GM23248 (cell line): Measurements from ENCODE around the gene PC. TPM values are rescaled to one million over a fixed set of nuclear protein-coding genes. Genes with fewer than 3 reads are reported as not detected.

Experiments
- DNase-seq: peaks from one replicate; pipeline ENCODE4 v3.0.0-alpha.2; 2015
- H2AFZ ChIP-seq: fragments of 200-600 bp; sonication (generic); 2 replicates; pipeline ENCODE4 v1.6.1; 2016; ENCODE audit warnings: antibody characterized with exemption
- H3F3A ChIP-seq: fragments of 200-600 bp; sonication (generic); 2 replicates; pipeline ENCODE4 v1.6.1; 2016; ENCODE audit warnings: mild to moderate bottlenecking, antibody characterized with exemption, mixed run types; ENCODE audit not compliant: insufficient read depth
- H3K27ac ChIP-seq: fragments of 200-600 bp; sonication (generic); 2 replicates; pipeline ENCODE4 v1.5.1; 2016; ENCODE audit warnings: mild to moderate bottlenecking
- H3K27me3 ChIP-seq: fragments of 200-600 bp; sonication (generic); replicated peaks from 2 replicates; pipeline ENCODE4 v1.6.1; 2016; ENCODE audit warnings: mild to moderate bottlenecking; ENCODE audit not compliant: insufficient read depth
- H3K36me3 ChIP-seq: fragments of 200-600 bp; sonication (generic); 2 replicates; pipeline ENCODE4 v1.6.1; 2016; ENCODE audit warnings: low read depth, mild to moderate bottlenecking
- H3K4me1 ChIP-seq: fragments of 200-600 bp; sonication (generic); 2 replicates; pipeline ENCODE4 v1.6.1; 2016; ENCODE audit warnings: mild to moderate bottlenecking; ENCODE audit not compliant: insufficient read depth
- H3K4me2 ChIP-seq: fragments of 200-600 bp; sonication (generic); one replicate; pipeline ENCODE4 v1.6.1; 2016; ENCODE audit warnings: mild to moderate bottlenecking; ENCODE audit not compliant: unreplicated experiment
- H3K4me3 ChIP-seq: fragments of 200-600 bp; sonication (generic); 2 replicates; pipeline ENCODE4 v1.5.1; 2016; ENCODE audit warnings: mild to moderate bottlenecking
- H3K79me2 ChIP-seq: fragments of 200-600 bp; sonication (generic); 2 replicates; pipeline ENCODE4 v1.6.1; 2016; ENCODE audit warnings: mild to moderate bottlenecking; ENCODE audit not compliant: insufficient read depth
- H3K9ac ChIP-seq: fragments of 200-600 bp; sonication (generic); 2 replicates; pipeline ENCODE4 v1.6.1; 2016; ENCODE audit warnings: mild to moderate bottlenecking
- H3K9me2 ChIP-seq: fragments of 200-600 bp; sonication (generic); 2 replicates; pipeline ENCODE4 v1.6.1; 2016; ENCODE audit warnings: mixed run types, mild to moderate bottlenecking, moderate library complexity; ENCODE audit not compliant: insufficient read depth
- H3K9me3 ChIP-seq: fragments of 200-600 bp; sonication (generic); one replicate; pipeline ENCODE4 v1.6.1; 2017; ENCODE audit warnings: low read depth
- H4K20me1 ChIP-seq: fragments of 200-600 bp; sonication (generic); 2 replicates; pipeline ENCODE4 v1.6.0; 2016; ENCODE audit not compliant: insufficient read depth
- EZH2 ChIP-seq: fragments of 200-600 bp; sonication (generic); IDR thresholded peaks from 2 replicates; pipeline ENCODE4 v1.6.1; 2018; ENCODE audit warnings: antibody characterized with exemption, mild to moderate bottlenecking; ENCODE audit not compliant: insufficient read depth, poor library complexity, severe bottlenecking
- EZH2phosphoT487 ChIP-seq: fragments of 200-600 bp; sonication (generic); IDR thresholded peaks from 2 replicates; pipeline ENCODE4 v1.6.1; 2018; ENCODE audit warnings: antibody characterized with exemption, moderate library complexity, mild to moderate bottlenecking, low read depth; ENCODE audit not compliant: insufficient read depth
- WGBS, 2 experiments: methylation state at CpG; one replicate each; pipeline ENCODE4 v1.1.6; 2015 to 2017; ENCODE audit warnings: low lambda C conversion rate in 2 of 2, low coverage in 1 of 2; ENCODE audit errors: missing lambda C conversion rate in 2 of 2; 5-methylcytosine and 5-hydroxymethylcytosine counted together
- in situ Hi-C: fragments of 300-500 bp; cut with MboI; formaldehyde crosslinking; loops from 2 replicates; pipeline ENCODE4 v1.15.0; 2020
- polyA plus RNA-seq: library from polyadenylated mRNA; unstranded; fragments of >200 nt; fragmentation: Nextera tagmentation; extraction: Ambion mirVana; gene quantifications from 2 replicates; pipeline ENCODE4 v1.2.1, GENCODE V29; 2016
- total RNA-seq: library from RNA; depleted of rRNA; stranded (reverse); fragments of >200 nt; shearing (Covaris generic); gene quantifications from 2 replicates; pipeline ENCODE4 v1.2.3, GENCODE V29; 2014

The PC gene
- total and polyA plus RNA-seq, 2 experiments from 2014 or later = 16.4 to 16.6 TPM

DNA sequence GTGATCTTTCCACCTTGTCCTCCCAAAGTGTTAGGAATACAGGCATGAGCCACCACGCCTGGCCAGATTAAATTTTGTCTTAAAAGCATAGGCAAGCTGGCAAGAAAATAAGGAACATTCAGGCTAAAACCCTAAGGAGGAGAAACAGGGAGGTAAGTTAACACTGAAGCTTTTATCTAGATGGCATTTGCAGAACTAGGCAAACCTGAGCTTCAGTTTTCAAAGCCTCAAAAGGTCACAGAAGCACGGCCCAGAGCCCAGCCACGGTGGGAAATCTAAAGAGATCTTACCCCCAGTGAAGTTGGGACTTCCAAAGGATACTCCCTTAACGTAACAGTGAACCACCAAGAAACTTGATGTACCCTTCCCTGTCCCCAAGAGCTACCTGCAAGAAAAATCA is 28.4 kb downstream of the PC start:
- no peaks in the 10 kb centered on the region for H3F3A ChIP-seq
- H3K27ac ChIP-seq = no peak overlapping the region
- no peaks in the 10 kb centered on the region for H3K79me2 ChIP-seq
- WGBS, 2 experiments = 85 to 88% methylated on average over 4 of the region's 4 CpGs
- H3K4me3 ChIP-seq = no peak overlapping the region
- DNase-seq = no peak
- no peak for TF ChIP-seq EZH2
- TF ChIP-seq EZH2phosphoT487 = no peak
- H3K27me3 ChIP-seq = no peaks in the 10 kb centered on the region
- H3K9me2 ChIP-seq = no peaks in the 10 kb centered on the region
- no peaks in the 10 kb centered on the region for H4K20me1 ChIP-seq
- in situ Hi-C loops = no loop called here
- H3K4me1 ChIP-seq = peaks cover 16% of the 10 kb centered on the region
- no peaks in the 10 kb centered on the region for H3K9me3 ChIP-seq
- H2AFZ ChIP-seq = no peak overlapping the region
- no peak overlapping the region for H3K4me2 ChIP-seq
- no peak overlapping the region for H3K9ac ChIP-seq
- H3K36me3 ChIP-seq = no peaks in the 10 kb centered on the region

DNA sequence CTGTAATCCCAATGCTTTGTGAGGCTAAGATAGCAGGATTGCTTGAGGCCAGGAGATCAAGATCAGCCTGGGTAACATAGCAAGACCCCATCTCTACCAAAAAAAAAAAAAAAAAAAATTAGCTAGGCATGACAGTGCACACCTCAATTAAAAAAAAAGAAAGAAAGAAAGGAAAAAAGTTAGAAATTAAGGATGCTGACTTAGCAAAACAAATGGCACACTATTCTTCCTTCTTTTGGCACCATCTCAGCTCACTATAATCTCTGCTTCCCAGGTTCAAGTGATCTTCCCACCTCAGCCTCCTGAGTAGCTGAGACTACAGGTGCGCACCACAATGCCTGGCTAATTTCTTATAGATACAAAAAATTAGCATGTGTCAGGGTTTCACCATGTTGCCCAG is 33.9 kb downstream of the PC start:
- Histone ChIP-seq H2AFZ (no peak overlapping the region), H3K27ac (no peak overlapping the region), H4K20me1 (no peaks in the 10 kb centered on the region), H3K36me3 (no peaks in the 10 kb centered on the region), H3K27me3 (no peaks in the 10 kb centered on the region), H3F3A (no peaks in the 10 kb centered on the region), H3K4me3 (no peak overlapping the region), H3K79me2 (no peaks in the 10 kb centered on the region), H3K9me2 (no peaks in the 10 kb centered on the region), H3K9me3 (no peaks in the 10 kb centered on the region), H3K4me2 (no peak overlapping the region), H3K9ac (no peak overlapping the region), H3K4me1 (peaks cover 8% of the 10 kb centered on the region)
- no peak for TF ChIP-seq EZH2phosphoT487
- no peak for TF ChIP-seq EZH2
- in situ Hi-C loops = no loop called here
- WGBS, 2 experiments = 92 to 100% methylated on average over 1 of the region's 1 CpG
- no peak for DNase-seq

DNA sequence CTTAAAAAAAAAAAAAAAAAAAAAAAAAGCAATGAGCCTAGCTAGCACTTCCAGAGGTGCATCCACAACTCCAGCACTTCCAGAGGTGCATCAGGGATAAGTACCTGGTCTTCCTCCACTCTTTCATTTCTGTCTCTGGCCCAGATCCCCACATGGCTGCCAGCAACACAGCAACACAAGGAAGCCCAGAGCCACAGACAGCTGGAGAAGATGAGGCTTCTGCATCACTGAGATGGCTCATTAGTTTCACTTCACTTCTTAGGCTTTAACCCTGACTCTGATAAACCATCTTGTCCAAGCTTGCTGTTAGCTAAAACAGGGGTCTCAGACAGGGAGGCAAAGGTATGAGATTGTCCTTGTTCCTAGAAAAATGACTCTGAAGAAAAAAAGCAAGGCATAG is 35.6 kb downstream of the PC start:
- Histone ChIP-seq H3K36me3 (no peaks in the 10 kb centered on the region), H2AFZ (no peak overlapping the region), H3K4me2 (no peak overlapping the region), H3K27me3 (no peaks in the 10 kb centered on the region), H3F3A (no peaks in the 10 kb centered on the region), H3K4me3 (no peak overlapping the region), H3K27ac (no peak overlapping the region), H3K9me3 (no peaks in the 10 kb centered on the region), H3K9ac (no peak overlapping the region), H3K79me2 (no peaks in the 10 kb centered on the region), H3K9me2 (no peaks in the 10 kb centered on the region), H3K4me1 (no peaks in the 10 kb centered on the region), H4K20me1 (no peaks in the 10 kb centered on the region)
- in situ Hi-C loops = no loop called here
- TF ChIP-seq EZH2phosphoT487 (no peak), EZH2 (no peak)
- DNase-seq = no peak

DNA sequence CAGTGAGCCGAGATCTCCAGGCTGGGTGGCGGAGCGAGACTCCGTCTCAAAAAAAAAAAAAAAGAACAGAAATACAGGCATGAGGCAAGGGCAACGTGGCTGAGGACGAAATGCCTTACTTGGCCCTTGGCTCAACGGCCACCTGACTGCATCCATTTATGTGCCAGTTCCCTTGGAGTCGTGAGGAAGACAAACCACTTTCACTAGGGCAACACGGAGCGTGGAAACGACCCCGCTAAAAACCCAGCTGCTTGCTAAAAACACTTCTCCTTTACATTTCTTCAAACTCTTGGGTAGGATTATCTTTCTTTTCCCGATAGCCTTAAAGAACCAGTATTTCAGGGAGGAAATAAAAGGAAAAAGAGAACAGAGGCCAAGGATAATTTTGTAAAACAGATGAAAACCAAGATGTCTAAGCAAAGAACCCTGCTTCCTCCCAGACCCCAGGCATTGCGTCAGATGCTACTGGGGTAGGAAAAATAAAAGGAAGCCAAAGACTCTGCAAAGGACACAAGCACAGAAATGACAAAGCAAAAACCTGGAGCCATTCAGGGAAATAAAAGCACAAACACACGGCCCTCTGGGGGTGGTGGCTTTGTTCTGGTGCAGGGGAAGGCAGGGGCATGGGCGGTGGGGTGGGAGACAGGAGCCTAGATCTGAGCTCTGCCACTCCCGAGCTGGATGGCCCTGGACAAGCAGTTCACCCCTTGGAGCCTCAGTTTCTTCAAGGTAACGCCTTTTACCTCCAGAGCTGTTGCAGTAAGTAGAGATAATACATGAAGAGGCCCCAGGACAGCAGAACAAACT is 37.0 kb downstream of the PC start:
- no peak for TF ChIP-seq EZH2
- no peak for TF ChIP-seq EZH2phosphoT487
- Histone ChIP-seq H3K9me3 (no peaks in the 10 kb centered on the region), H3K9me2 (no peaks in the 10 kb centered on the region), H3F3A (no peaks in the 10 kb centered on the region), H3K4me1 (no peaks in the 10 kb centered on the region), H3K27me3 (no peaks in the 10 kb centered on the region), H3K9ac (no peak overlapping the region), H3K79me2 (no peaks in the 10 kb centered on the region), H3K4me2 (no peak overlapping the region), H2AFZ (no peak overlapping the region), H3K36me3 (no peaks in the 10 kb centered on the region), H3K27ac (no peak overlapping the region), H4K20me1 (no peaks in the 10 kb centered on the region), H3K4me3 (no peak overlapping the region)
- in situ Hi-C loops = no loop called here
- WGBS, 2 experiments = 84 to 87% methylated on average over 18 of the region's 18 CpGs
- DNase-seq = no peak
